AML-193 (cell line): Measurements from ENCODE around the gene RPS15.
"Not testable (repeated sequence)": the region's sequence is repeated elsewhere in the genome, so short reads cannot be mapped to it uniquely, and the experiment has no call there.

Source experiments
- DNase-seq, 2 experiments: peaks; one replicate each; lab custom pipeline; 2025; lab: John Stamatoyannopoulos, UW

Gene RPS15

DNA sequence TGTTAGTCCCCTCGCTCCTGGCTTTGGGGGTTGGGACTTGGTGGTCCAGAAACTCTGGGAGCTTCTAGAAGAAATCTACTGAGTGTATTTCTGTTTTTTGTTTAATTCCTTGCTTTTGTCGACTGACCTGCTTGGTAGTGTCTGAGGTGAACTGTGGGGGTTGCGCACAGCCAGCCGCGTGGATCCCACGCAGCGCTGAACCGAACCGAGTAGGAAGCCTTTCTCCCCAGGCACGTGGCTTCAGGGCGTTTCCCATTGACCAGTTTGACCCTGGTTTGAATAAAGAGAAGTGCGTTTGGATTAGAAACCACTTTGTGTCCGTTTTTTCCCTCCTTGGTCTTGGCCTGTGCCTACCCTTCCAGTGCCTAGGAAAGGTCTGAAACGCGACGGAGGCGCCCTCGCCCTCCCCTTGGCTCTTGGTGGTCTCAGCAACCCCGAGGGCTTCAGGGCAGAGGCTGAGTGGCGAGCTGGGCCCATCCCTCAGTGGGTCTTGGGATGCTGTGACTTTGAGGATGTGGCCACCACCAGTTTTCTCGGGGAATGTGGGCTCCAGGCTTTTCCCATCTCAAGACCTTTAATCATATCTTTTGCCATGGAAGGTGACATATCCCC is 2.7 kb upstream of the RPS15 start:
- no peak for DNase-seq

DNA sequence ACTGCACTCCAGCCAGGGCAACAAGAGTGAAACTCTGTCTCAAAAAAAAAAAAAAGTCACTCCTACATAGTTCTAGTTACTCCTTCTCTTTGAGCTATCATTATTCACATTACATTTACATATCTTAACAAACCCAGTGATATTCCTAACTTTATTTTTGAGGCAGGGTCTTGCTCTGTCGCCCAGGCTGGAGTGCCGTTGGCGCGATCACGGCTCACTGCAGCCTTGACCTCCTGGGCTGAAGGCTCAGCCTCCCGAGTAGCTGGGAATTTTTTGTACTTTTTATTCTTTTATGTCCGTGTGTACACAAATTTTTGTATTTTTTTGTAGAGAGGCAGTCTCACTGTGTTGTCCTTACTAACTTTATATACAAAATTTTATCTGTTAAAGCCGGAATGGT is 587 bp upstream of the RPS15 start:
- DNase-seq: no peak

DNA sequence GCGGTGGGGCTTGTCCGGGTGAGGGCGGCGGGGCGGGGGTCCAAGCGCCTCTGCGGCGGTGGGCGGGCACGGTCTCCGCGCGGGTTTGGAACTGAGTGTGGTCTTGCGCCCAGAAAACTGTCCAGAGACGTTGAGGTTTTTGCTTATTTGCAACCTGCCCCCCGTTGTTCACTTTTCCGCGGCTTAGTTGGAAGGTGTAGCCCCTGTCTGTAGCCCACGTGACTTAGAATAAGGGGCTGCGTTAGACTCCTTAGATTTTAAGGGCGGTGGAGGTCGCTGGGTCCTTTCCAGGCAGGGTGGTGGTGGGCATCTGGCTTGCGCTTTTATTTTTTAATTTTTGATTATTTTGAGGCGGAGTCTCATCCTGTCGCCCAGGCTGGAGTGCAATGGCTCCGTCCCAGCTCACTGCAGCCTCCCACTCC is 748 bp downstream of the RPS15 start:
- no peak for DNase-seq

DNA sequence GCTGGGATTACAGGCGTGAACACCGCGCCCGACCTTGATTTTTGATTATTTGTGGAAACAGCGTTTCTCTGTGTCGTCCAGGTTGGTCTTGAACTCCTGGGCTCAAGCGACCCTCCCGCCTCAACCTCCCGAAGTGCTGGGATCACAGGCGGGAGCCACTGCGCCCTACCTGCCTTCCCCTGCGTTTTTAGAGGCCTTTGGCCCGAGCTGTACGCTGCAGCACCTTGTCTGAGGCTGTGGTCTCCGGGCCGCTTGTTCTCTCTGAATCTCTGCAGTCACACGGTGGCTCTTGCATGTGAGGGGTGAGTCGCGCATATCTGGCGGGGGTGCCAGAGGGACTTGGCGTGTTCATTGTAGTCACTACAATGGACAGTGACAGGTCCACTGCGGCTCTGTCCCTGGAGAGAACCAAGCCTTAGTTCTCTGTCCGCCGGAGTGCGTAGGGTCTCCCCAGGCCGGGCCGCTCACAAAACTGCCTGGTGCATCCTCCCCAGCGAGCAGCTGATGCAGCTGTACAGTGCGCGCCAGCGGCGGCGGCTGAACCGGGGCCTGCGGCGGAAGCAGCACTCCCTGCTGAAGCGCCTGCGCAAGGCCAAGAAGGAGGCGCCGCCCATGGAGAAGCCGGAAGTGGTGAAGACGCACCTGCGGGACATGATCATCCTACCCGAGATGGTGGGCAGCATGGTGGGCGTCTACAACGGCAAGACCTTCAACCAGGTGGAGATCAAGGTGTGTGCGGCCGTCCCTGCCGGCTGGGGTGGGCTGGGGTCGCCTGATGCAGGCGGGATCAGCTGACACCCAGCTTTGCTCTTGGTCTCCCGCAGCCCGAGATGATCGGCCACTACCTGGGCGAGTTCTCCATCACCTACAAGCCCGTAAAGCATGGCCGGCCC is 1.6 kb downstream of the RPS15 start:
- DNase-seq: not testable (repeated sequence)

DNA sequence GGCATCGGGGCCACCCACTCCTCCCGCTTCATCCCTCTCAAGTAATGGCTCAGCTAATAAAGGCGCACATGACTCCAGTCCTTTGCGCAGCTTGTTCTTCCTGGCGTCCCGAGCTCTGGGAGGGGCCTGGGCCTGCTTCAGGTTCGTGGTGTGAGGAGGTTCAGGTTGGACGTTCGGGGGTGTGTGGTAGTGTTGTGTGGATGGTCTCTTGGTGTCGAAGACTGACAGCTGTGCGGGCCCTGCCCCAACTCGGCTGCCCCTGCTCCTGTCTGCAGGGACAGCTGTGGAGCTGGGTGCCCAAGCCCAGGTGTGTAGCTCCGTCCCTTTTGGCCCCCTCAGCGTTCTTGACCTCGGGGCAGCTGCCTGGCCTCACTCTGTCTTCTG is 2.2 kb downstream of the RPS15 start:
- DNase-seq: no peak

DNA sequence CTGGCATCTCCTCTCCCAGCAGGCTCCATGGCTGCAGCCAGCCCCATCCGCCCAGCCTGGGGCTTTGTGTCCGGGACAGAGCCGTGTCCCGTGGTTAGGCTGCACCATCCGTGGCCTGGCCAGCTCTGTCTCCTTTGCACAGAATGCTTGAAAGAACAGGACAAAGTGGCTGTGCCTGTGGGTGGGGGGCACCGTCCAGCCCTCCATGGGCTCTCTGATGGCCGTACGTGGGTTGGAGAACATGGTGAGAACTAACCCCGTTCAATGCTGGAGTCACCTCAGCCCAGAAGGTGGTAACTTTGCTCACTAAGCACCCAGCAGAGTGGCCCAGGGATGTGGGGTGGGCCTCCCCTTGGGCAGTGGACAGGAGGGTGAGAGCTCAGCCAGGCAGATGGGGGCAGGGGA is 2.8 kb downstream of the RPS15 start:
- DNase-seq: no peak

DNA sequence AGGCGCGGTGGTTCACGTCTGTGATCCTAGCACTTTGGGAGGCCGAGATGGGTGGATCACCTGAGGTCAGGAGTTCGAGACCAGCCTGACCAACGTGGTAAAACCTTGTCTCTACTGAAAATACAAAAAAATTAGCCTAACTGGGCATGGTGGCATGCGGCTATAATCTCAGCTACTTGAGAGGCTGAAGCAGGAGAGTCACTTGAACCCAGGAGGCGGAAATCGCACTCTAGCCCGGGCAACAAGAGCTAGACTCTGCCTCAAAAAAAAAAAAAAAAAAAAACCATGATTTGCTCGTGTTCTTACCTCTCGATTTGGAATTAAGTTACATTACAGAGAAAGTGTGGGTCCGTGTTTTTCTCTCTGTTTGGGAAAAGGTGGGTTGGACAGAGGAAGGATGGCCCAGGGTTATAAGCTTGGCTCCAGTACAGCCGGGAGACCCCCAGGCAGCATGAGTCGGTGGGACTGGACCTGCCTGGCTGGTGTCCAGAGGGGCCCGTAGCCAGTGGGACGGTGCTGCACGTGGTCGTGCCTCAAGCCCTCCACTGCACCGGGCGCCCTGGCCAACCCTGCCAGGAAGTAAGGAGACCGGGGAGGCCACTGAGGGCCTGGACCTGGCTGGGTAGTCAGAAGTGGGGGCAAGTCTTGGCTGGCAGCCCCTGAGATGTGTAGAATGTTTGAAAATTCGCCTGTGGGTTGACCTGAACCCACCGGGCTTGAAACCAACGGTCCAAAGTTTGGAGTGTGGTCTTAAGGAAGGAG is 3.7 kb downstream of the RPS15 start:
- DNase-seq: no peak

DNA sequence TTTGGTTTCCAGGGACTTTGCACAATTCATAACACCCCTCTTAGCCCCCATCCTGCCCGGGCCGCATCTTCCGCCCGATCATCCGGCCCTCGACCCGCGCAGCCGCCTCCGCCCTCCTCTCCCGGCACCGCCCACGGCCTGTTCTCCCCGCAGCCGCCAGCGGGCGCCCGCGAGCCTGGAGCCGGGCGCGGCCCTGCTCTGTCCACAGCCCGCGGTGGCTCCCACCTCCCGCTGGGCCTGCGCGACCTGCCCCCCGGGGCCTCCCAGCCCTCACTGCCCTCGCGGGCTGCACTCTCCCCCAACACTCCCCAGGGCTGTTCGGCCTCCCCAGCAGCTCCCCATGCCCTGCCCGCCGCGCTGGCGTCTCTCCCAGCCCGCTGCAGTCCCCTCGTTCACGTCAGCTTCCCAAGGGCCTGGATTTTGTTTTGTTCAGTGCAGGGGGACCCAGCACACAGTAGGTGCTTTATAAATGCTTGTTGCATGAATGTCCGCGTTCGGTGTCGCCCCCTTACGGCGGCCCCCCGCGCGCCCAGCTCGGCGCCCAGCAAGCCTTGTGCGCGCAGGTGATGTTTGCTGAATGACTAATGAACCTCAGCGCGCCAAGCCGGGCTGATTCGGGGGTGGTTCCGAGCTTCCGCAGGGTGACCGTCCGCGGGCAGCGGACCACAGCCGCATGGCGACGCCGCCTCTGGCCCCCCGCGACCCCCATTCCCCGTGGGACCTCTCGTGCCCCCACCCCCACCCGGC is 7.2 kb downstream of the RPS15 start:
- peak; percentile 23 to 26 for DNase-seq

DNA sequence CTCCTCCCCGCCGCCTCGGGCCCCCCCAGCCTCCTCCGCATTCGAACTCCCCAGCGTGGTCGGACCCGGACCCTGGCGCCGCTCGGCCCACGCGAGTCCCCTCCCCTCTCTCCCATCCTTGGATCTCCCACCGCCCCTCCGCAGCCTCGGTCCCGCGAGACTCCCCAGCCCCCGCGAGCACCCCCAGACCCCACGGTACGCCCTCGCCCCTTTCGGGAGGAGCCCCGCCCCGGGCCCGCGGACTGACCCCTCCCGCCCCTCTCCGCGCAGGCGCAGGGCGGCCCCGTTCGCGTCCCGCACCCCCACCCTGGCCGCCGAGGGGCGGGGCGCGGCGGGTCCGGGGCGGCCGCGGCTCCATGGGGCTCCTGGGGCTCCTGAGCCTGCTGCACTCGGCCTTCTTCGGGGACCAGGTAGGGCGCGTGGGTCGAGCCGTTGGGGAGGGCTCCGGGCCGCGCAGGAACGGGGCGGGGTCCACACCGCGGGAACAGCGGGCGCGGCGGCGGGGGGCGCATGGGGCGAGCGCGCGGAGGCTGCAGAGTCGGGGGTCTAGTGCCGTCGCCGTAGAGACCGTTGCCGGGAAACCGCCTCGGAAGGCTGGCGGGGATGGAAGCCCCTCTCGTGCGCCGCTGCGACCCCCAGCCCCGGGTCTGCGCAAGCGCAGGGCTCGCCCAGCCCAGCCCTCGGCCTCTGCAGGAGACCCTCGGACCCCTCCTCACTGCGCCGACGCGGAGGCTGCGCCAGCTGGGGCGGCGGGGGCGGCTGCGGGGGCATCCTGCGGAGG is 7.9 kb downstream of the RPS15 start:
- no peak for DNase-seq

DNA sequence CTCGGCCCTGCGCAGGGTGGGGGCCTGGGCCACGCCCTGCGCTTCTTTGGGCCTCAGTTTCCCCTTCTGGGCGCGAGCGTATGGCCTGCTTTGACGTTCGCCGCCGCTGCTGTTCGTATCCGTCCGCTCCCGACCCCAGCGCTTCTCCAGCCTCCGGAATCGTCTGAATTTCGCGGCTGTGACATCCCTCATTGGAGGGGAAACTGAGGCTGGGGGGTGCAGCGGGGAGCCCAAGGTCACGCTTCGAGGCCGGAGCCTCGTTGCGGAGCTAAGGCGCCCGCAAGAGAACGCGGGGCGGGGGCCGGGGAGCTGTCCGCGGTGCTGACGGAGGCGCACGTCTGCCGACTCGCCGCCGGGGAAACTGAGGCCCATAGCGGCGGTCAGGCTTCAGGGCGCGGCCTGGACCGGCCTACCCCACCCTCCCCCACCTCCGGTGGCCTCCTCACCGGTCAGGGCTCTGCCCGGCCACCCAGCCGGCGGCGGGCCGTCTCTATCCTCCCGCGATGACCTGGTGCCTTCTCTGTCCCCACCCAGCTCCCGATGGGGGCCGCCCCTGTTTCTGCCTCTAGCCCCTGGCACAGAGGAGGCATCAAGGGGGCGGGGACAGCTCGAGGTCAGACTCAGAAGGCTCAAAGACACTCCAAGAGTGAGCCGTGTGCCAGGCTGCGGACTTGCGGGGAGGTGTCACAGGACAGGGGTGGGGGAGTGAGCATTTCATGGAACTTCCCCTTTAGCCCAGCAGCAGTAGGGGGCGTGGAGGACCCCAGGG is 8.7 kb downstream of the RPS15 start:
- DNase-seq: no peak

DNA sequence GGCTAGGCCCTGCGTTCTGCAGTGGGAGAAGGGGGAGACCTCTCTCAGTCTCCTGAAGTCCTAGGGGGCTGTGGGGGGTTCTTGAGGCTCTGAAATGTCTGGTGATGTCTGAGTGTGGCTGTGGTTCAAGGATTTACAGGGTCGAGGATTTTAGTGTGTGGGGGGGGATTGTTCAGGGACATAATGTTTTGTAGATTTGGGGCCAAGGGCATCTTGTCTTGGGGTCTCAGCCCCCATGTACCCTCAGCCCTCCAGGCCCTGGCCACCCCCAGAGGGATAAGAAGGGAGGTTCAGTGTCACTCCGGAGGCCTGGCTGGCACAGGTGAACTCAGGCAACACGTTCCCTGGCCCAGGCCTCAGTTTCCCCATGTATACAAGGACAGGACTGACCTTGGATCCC is 9.3 kb downstream of the RPS15 start:
- DNase-seq: no peak

DNA sequence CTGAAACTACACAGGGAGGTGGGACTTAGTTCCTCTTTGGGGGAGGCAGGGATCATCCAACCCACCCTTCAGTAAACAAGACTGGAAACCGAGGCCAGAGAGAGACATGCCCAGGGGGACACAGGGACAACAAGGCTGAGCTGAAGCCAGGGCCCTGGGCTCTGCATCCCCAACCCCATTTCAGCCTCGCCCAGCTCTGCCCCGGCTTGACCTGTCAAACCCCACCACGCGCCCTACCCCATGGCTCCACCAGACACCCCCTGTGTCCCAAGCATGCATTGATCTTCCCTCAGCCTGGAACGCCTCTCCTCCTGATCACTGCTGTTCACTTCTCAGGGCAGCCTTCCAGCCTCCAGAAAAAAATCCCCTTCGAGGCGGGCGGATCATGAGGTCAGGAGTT is 9.7 kb downstream of the RPS15 start:
- no peak for DNase-seq

DNA sequence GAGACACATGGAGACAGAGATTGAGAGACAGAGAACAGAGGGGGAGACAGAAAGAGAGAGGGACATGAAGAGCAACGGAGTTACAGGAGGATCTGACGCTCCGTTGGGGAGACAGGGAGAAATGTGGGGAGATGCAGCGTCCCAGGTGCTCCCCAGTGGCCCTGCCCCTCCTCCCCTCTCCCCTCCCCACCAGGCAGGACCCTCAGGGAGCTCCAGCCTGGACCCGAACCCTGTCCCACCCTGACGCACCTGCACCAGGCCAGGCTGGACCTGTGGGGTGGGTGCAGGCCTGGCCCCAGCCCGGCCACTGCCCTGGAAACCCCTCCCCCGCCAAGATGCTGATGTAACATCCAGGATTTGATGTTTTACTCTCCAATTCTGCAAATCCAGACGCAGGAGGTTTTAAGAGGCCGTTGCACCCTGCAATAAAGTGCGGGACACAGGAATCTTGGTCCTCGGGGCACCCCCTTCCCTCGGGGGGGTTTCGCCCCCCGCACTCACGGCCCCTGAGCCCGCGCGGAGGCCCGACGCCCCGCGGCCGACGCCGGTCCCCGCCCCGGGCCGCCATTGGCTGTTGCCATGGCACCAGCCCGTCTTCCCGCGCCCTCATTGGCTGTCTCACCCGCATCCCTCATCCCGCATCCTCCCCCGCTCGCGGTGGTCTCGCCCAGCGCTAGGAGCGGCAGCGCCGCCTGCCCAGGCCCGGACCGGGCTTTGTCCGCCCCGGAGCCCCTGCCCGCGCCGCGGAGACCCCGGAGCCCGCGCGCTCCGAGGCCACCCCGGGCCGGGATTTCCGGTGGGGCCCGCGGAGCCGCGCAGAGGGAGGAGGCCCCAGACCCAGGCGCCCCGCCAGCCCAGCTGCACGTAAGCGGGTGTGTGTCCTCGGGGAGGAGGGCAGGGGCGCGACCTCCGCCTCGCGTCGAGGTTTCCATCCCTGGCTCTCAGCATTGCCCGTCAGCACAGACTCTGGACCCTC is 11.6 kb downstream of the RPS15 start, which contains the start of gene APC2:
APC2 (plus strand) TSS at position 655 of the 976 bp plus-strand sequence. CDS start 2,881 bp downstream, outside the sequence.
- DNase-seq: no peak

DNA sequence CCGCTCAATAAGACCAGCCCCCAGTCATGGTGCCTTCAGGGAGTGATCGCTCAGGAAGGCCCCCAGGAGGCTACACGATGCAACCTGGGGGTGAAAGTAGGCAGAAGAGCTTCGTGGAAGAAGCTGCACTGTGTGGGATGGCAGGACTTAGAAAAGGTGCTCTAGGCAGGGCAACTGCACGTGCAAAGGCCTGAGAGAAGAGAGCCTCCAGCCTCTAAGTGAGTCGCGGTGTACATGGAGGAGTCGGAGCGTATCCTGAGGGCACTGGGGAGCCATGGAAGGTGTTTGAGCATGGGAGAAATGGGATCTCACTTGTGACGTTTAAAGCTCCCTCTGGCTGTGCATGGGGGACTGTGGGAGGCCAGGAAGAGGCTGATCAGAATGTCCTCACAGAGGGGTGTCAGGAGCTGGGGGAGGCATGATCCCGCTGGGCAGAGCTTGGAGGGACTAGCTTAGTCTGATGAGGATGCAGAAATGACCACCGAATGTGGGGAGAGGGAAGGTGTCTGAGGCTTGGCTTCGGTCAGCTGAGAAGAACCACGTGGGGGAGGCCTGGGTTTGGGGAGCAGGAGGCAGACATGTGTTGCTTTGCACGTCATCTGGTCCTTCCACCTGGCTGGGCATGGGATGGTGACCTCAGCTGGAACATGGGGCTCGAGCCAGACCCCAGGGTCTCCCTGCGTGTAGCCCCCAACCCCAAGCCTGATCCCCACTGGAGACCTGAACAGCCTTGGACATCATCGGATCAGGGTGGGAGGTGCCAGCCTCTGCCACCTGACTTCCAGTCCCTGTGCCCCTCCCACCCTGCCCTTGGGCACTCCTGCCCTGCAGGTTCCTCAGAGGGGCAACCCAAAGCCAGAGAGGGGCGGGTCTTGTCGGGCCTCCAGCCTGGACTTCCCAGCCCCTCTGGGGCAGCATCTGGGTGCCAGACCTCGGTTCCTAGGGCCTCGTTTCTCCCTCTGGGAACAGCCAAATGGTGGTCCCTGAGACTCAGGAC is 12.8 kb downstream of the RPS15 start:
- no peak for DNase-seq

DNA sequence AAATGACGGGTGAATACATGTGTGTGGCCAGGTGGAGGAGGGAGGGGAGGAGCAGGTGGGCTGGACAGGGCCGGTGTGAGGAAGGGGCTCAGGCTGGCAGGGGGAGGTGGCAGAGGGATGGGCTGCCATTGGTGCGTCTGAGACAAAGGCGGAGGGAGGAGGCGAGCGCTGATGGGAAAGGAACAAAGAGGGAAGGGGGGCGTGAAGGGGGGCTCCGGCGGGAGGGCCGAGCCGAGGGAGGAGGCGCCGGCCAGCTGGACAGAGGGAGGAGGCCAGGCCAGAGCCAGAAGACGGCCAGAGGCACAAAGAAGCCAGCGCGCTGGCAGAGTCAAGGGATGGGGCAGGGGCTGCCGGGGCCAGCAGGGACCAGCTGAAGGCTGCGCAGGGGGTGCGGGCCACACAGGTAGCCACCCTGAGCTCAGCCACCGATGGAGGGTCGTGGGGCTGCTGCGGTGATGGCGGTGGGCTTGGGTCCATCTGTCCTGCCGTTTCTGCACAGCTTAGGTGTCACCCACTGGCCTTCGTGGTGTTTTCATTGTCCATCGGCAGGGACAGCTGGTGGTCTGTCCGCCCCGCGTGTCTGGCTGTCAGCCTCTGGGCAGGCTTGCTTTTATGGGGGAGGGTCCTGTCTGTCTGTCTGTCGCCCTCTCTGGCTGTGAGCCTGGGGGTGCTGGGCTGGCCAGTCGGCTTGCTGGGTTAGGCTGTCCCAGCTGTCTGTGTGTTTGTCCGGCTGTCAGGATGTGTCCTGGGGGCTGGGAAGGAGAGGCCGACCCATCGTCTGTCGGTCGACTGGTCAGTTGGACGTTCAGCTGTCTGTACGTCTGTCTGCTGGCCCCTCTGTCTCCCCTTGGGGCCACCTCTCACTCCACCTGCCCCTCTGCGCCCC is 14.0 kb downstream of the RPS15 start:
- no peak for DNase-seq

DNA sequence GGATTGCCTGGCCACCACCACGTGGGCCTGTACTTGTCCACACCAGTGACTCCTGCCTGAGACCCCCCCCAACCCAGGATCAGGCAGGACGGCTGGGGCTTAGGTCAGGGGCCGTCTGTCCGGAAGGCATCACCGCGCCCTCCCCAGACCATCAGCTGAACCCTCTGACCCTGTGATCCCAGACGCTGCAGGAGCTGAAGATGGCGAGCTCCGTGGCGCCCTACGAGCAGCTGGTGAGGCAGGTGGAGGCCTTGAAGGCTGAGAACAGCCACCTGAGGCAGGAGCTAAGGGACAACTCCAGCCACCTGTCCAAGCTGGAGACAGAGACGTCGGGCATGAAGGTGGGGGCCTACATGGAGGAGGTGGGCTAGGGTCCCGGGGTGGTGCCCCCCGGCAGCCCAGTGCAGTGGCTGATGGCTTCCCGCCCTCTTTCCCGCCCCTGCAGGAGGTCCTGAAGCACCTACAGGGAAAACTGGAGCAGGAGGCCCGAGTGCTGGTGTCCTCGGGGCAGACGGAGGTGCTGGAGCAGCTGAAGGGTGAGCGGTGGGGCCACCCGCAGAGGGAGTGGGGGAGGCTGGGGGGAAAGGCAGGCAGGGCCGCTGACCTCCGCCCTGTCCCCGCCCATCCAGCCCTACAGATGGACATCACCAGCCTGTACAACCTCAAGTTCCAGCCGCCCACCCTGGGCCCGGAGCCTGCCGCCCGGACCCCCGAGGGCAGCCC is 14.8 kb downstream of the RPS15 start:
- DNase-seq: no peak
